Cardiac fibroblast (primary cell): ENCODE results near the gene SEZ6.

Experiments
- DNase-seq, 2 donors: peaks; one replicate each; pipeline versions ENCODE4 v3.0.0 to v3.0.0-alpha.2; 2010; ENCODE audit warnings: low read depth in 2 of 2
- H3K4me3 ChIP-seq, 2 donors: replicated peaks in 1 of 2; 1 replicate in 1 of 2; 2 replicates in 1 of 2; pipeline ENCODE4 v1.5.1; 2011; ENCODE audit warnings: low read depth in 2 of 2, low read length in 2 of 2, mild to moderate bottlenecking in 2 of 2, moderate library complexity in 1 of 2
- TF ChIP-seq, protein P1 (sequence below): IDR thresholded peaks from one replicate; pipeline ENCODE4 v1.5.1; 2011; ENCODE audit warnings: low read depth, mild to moderate bottlenecking, low read length, inconsistent platforms

Gene SEZ6

DNA sequence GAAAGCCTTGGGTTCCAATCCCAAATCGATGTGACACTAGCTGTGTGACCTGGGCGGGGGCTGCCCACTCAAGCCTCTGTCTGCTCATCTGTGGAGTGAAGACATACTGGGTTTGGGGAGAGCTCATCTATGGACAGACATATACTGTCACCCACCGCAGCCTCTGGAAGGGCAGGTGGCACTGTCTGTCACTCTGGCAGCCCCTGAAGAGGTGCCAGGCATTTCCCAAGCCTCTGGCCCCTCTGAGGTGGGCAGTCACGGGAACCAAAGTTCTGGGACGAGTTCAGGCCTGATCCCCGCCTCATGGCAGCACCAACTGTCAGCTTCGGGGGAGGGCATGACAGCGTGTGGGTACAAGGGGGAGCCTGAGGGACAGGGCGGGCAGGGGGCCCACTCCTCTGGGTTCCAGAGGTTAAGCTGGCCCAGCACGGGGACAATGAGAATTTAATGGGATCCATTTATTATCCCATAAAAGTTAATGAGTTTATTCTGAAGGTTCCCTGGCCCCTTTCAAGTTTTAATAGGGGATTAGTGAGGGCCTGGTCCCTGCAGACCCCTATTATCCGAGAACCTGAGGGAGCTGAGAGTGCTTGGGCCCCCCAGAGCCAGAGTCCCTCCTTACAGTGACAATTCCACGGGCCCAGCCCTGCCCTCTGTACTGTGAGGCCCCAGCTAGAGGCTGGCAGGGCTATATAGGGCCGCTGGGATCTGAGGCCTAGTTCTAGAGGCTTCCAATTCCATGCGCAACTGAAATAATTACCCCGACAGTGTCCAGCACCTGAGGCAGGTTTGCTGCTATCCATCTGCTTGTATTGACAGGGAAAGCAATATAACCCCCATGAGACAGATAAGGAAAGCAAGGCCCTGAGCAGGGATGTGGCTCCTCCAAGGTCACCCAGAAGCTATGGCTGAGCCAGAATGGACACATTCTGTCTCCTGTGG is 18.8 kb downstream of the SEZ6 start:
- DNase-seq, result no peak
- TF ChIP-seq, protein P1, sequence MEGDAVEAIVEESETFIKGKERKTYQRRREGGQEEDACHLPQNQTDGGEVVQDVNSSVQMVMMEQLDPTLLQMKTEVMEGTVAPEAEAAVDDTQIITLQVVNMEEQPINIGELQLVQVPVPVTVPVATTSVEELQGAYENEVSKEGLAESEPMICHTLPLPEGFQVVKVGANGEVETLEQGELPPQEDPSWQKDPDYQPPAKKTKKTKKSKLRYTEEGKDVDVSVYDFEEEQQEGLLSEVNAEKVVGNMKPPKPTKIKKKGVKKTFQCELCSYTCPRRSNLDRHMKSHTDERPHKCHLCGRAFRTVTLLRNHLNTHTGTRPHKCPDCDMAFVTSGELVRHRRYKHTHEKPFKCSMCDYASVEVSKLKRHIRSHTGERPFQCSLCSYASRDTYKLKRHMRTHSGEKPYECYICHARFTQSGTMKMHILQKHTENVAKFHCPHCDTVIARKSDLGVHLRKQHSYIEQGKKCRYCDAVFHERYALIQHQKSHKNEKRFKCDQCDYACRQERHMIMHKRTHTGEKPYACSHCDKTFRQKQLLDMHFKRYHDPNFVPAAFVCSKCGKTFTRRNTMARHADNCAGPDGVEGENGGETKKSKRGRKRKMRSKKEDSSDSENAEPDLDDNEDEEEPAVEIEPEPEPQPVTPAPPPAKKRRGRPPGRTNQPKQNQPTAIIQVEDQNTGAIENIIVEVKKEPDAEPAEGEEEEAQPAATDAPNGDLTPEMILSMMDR, result no peak
- H3K4me3 ChIP-seq, result no peak overlapping the region

DNA sequence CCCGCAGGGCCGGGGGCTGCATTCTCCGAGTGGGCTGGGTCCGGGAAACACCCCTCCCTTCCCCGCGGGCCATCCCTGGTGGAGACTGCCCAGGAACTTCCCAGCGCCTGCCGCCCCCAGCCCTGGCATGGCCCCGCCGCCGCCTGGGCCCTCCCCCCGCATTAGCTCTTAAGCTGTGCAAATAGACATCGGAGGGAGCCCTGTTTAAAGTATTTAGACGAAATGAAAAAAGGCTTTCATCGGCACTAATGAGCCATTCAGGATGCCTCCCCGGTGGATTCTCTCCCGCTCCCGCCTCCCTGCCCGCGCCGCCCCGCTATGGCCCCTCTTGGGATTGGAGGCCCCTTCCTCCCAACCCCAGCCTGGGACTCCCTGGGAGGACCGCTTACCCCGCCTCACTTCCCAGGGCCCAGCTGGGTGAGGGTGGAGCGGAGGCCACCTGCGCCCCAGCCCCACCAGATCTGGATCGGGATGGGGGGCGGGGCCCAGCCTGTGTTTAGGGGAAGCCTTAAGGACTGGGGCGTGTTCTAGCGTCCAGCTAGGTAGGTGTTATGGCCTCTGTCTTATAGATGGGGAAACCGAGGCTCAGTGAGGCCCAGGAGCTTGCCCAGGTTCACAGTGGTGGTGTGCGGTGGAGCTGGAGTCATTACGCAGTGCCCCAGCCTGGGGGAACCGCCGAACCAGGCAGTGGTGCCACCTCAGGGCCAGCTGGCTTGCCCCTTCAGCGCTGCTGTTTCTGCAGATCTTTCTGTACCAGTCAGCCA is 19.7 kb downstream of the SEZ6 start:
- no peak overlapping the region for H3K4me3 ChIP-seq
- no peak for DNase-seq
- TF ChIP-seq, protein P1, result no peak

DNA sequence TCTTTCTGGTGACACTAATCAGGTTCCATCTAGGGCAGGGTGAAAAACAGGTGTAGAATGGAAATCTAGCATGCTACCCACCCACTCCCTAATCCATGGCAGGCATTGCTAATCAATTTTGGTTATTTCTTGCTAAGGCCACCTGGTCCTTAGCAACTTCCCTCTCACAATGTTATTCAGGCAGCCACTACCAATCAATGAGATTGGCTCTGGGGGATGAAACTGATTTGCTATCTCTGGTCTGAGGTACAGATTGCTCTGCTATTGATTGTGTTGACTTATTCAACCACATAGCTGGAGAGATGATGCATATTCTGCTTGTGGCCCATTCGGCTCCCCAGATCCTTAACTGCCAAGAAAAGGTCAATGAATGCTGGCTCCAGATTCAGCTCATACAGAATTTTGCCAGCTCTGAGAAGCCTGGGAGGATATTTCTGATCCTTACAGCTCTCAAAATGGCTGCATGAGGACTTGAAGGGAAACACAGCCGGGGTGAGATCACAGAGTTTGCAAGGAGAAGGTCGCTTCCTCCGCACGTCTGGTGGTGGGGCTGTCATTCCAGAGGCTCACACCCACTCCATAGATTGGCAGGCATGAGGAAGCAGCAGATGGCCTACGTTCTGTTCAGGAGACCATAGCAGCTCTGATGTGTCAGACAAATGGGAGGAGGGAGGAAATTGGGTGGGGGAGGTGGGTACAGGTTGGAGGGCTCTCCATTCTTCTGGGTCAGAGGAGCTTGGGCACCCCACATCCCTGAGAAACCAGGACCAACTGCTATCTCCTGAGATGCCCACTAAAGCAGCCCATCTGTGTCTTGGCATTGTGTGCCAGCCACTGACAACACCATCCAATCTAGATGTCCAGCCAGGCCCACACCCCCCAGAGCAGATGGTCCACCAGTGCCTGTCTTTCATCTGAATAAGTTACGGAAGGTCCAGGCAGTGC is 22.3 kb downstream of the SEZ6 start:
- DNase-seq, result peak in 1 of 2 donors; percentile 9
- no peak overlapping the region for H3K4me3 ChIP-seq
- TF ChIP-seq, protein P1, result no peak

DNA sequence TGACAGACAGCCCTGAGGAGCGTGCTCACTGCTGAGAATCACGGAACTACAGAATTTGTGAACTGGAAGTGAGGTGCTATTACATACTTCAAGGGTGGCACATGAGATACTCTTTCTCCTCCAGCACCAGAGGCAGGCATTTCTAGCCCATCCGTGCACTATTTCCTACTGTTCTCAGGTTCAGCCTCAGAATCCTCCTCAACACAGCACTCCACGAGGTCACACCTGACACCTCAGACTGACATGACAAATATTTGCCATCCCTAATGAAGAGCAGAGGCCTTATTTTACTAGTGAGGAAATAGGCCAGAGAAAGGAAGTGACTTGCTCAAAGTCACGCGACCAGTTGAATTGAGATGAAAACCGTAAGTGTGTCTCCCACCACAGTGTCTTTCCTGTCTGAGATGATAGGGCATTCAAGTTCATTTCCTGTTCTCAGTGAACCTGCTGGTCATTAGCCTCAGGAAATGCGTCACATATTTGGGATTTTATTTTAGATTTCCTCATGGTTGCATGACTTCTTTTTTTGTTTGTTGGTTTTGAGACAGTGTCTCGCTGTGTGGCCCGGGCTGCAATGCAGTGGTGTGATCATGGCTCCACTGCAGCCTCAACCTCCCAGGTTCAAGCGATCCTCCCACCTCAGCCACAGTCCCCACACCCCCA is 23.6 kb downstream of the SEZ6 start:
- no peak overlapping the region for H3K4me3 ChIP-seq
- DNase-seq, result peak; percentile 58 to 77

GRCh38 chr17:28978356-28978964 is 27.4 kb downstream of the SEZ6 start:
- no peak for DNase-seq
- TF ChIP-seq, protein P1, result no peak
- H3K4me3 ChIP-seq, result no peak overlapping the region

More for the DNA sequence above, 23.6 kb downstream of the SEZ6 start:
- TF ChIP-seq, protein P1, result no peak
